OCI-LY3 (cell line): ENCODE measurements around the gene RAB31.

ENCODE experiments used
- CTCF ChIP-seq: fragments of 200-600, 300-600 bp; sonication (generic); IDR thresholded peaks from 2 replicates; pipeline ENCODE4 v1.5.1; 2014; ENCODE audit warnings: antibody characterized with exemption, low read length, low read depth
- EZH2phosphoT487 ChIP-seq: fragments of 200-600 bp; shearing (Covaris generic); IDR thresholded peaks from 2 replicates; pipeline ENCODE4 v1.6.1; 2018; ENCODE audit warnings: antibody characterized with exemption, mixed run types, low read depth

GRCh38 chr18:9802175-9803062, 94.3 kb downstream of the RAB31 start:
- TF ChIP-seq CTCF (no peak), EZH2phosphoT487 (no peak)
